Hematopoietic multipotent progenitor cell treated with erythropoietin and hydrocortisone succinate and interleukin-3 and kit ligand, for 17 days (in vitro differentiated cells): Measurements from ENCODE around the gene CAMTA2.
A peak's percentile ranks its signal among the peaks of the same experiment; 100 is the strongest.

Experiments used
- DNase-seq: peaks from one replicate; pipeline ENCODE4 v3.0.0-alpha.2; 2015; ENCODE audit warnings: low spot score

Gene CAMTA2

GRCh38 chr17:4947010-4947410, 40.5 kb downstream of the CAMTA2 start:
- DNase-seq = no peak

- DNase-seq = no peak
These were observed 41.0 kb downstream of the CAMTA2 start for GRCh38 chr17:4946312-4946976.

DNA sequence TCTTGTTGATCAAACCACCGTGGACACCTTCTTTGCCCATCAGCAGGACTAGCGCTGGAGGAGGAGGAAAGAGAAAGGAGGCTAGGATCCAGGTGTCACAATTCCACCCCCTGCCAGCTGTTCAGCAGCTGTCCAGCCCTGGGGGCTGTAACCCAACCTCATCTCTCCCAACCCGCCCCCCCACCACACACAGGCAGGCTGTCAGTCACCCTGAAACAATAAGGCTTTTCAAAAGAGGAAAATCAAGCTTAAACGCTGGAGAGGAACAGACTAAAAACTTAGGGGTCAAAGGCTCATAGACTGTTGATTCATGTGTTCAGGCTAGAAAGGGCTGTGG, 41.6 kb downstream of the CAMTA2 start:
- no peak for DNase-seq

GRCh38 chr17:4945176-4945943, 42.1 kb downstream of the CAMTA2 start:
- DNase-seq = peak; percentile 92

- no peak for DNase-seq
These were observed 42.8 kb downstream of the CAMTA2 start for GRCh38 chr17:4944554-4945175.

DNA sequence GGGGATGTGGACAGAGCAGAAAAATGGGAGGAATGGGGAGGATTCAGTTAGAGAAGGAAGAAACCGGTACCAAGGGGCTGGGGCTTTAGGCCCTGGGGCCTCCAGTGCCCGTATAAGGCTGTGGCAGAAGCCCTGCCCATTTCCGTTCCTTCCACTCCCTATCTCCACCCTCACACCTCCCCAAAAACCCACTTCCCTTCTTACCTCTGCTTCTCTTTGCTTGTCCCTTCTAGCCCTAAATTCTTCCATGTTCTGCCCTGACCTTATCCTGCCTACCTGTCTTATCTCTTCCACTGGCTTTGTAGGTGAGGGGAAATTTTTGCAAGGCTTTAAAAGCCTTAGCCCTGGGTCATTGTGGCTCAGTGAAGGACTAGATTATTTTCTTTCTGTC, 43.3 kb downstream of the CAMTA2 start:
- DNase-seq = peak; percentile 34

GRCh38 chr17:4942760-4943508, 44.5 kb downstream of the CAMTA2 start:
- no peak for DNase-seq

- DNase-seq = peak; percentile 34
These were observed 46.2 kb downstream of the CAMTA2 start for GRCh38 chr17:4941319-4941610.

DNA sequence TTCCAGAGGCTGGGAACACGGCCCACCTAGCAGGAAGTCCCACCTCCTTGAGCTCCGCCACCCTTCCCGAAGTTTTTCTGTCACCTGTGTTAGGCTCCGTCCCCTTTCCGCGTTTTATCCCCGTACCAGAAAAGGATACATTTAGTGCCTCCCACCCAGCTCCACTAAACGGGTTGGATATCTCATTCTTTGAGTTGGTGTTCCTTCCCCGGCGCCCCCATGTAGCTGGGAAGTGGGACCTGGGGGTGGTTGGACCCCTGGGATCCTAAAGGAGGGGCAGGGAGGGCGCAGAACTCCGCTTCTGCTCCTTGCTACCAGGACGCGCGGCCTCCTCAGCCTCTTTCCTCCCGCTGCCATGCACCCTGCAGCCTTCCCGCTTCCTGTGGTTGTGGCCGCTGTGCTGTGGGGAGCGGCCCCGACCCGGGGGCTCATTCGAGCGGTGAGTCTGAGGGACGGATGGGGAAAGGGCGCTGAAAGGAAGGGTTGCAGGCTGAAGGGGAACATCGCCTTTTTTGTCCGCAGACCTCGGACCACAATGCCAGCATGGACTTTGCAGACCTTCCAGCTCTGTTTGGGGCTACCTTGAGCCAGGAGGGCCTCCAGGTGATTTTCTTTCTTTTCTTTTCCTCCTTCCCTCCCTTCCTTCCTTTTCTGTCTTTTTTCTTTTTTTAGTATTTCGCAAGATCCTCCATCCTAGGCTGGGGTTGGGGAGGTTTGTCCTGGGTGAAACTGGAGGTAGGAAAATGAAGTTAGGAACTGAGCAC, 46.7 kb downstream of the CAMTA2 start:
- DNase-seq = no peak

DNA sequence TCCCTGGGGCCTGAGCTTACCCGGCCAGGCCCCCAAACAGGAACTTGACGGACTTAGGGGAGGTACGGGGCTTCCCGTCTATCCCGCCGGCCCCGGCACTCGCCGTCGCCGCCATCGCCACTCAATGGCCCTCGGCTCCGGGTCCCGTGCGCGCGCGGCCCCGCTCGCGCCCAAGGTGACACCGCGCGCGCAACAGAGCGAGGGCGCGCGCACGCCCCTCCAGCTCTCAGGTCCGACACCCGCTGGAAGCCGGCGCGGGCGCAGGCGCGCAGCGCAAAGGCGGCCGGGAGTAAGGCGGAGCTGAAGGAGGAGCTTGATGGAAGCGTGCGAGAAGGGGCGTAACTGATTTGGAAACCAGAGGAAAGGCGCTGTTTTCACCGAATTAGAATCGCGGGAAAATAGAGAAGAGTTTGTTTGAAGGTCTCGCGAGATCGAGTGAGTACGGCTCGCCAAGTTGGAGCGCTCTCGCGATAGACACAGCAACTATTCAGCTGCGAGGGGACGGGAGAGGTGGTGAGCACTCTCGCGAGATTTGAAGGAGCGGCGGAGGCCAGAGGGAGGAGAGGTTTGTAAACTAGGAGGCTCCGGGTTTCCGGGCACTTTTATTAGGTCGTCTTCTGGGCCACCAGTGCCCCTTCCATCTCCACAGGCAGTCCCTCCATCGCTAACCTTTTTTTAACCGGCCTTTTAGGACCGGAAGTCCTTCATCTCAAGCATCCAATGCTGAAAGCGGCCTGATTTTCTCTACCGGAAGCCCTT, 47.5 kb downstream of the CAMTA2 start, which contains the start of the genes RNF167 and SLC25A11:
TSS of gene RNF167 (plus strand) at position 473 of the 759 bp plus-strand sequence. CDS start 642 bp downstream, outside the sequence.
TSS of gene SLC25A11 (minus strand) at position 251 of the 759 bp plus-strand sequence. CDS start at position 115, 136 bp downstream.
- peak; percentile 99 for DNase-seq

DNA sequence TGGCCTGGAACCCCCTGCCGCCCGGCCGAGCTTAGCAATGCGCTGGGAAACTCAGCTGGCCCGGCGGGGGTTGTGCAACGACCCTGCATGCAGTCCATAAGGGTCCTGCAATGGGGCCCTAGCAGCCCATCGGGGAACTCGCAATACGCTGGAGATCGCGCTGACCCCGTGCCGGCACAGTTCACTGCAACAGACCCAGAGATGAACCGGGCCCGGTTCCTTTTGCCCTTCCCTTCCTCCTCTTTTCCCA, 48.0 kb downstream of the CAMTA2 start:
- no peak for DNase-seq

GRCh38 chr17:4938688-4939545, 48.6 kb downstream of the CAMTA2 start:
- DNase-seq = peak; percentile 21

DNA sequence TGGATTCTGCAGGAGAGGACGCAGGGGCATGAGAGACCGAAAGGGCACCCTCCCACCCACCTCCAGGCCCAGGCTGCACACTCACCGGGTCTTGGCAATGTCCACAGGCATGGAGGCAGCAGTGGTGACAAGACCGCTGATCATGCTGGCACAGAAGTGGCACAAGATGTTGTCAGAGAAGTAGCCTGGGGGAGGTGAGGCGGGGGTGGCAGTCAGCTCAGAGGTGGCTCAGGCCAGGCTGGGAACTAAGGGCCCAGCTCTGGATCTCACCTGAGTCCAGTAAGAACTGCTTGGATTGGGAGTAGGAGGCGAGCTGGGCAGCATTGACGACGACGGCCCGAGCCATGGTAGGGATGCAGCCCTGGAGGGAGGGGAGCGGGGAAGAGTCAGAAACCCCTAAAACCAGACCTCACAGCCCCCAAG, 49.4 kb downstream of the CAMTA2 start:
- DNase-seq = no peak

DNA sequence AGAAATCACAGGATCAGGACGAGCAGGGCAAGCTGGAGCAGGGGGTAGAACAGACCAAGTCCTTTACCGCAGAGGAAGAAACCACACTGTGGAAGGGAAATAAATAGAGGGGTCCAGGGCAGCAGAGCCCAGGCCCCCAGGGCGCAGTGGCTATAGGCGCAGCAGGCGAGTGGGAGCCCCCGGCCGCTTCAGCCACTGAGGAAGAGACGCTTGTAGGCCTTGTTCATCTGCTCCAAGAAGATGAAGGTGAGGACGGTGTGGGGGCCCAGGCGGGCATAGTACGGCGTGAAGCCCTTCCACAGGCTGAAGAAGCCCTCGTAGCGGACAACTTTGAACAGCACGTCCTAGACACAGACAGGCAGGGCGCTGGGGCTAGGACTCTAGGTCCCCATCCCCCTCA, 49.9 kb downstream of the CAMTA2 start:
- DNase-seq = no peak

DNA sequence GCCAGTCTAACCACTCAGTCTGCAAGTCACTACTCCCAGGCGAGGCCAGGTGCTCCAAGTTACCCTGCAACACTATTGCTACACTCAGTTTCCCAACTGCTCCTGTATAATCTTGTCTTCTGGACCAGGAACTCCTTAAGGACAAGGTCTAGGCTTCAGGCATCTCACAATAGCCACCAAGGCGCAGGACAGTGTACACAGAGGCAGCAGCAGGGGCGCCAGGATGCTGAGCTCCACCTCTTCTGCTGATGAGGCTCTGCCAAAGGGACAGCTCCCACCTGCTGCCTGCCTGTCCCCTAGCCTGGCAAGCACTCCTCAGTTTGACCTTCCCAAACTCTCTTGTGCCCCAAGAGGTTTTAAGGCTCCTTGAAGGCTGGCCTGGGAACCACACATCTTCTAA, 51.0 kb downstream of the CAMTA2 start:
- no peak for DNase-seq

- no peak for DNase-seq
These were observed 51.8 kb downstream of the CAMTA2 start for GRCh38 chr17:4935650-4936049.

GRCh38 chr17:4934173-4934979, 53.1 kb downstream of the CAMTA2 start:
- DNase-seq = no peak

DNA sequence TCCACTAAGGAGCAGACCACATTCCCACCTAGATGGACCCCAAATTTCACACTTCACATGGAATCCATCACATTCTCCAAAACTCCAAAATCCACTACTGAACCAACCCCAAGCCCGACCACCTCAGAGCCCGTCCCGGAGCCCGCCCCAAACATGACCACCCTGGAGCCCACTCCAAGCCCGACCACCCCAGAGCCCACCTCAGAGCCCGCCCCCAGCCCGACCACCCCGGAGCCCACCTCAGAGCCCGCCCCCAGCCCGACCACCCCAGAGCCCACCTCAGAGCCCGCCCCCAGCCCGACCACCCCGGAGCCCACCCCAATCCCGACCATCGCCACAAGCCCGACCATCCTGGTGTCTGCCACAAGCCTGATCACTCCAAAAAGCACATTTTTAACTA, 53.8 kb downstream of the CAMTA2 start:
- no peak for DNase-seq

DNA sequence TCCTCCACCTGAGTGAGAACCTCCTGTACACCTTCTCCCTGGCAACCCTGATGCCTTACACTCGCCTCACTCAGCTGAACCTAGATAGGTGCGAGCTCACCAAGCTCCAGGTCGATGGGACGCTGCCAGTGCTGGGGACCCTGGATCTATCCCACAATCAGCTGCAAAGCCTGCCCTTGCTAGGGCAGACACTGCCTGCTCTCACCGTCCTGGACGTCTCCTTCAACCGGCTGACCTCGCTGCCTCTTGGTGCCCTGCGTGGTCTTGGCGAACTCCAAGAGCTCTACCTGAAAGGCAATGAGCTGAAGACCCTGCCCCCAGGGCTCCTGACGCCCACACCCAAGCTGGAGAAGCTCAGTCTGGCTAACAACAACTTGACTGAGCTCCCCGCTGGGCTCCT, 54.7 kb downstream of the CAMTA2 start:
- no peak for DNase-seq

- no peak for DNase-seq
These were observed 55.5 kb downstream of the CAMTA2 start, which contains the start of gene GP1BA for GRCh38 chr17:4931963-4932362. GP1BA (plus strand) TSS chr17:4932277; CDS start chr17:4932605, 328 bp downstream.
